ENCODE measurements around the gene TBX4.

Gene TBX4

GRCh38 chr17:61476476-61477203 lies 24.4 kb downstream of the TBX4 start:
- Histone ChIP-seq H3K36me3 (ENCODE audit: control insufficient read depth in 1 of 2, insufficient read depth in 2 of 2, low read depth in 1 of 2, low read length in 2 of 2) (no peaks in the 10 kb centered on the region), H3K9ac (ENCODE audit: low read length) (no peak overlapping the region), H3K27me3 (ENCODE audit: control insufficient read depth in 1 of 2, insufficient read depth in 1 of 2, low read length in 2 of 2) (peaks cover 7 to 47% of the 10 kb centered on the region in 2 experiments), H3K18ac (ENCODE audit: low read depth in 1 of 2, low read length in 2 of 2) (no peak overlapping the region), H4K91ac (ENCODE audit: low read length) (no peak overlapping the region), H3K4me3 (ENCODE audit: insufficient read depth in 1 of 2, low read depth in 1 of 2, low read length in 2 of 2) (no peak overlapping the region), H3K4me2 (ENCODE audit: low read length, poor library complexity, severe bottlenecking) (no peak overlapping the region), H2BK15ac (ENCODE audit: low read depth, poor library complexity, severe bottlenecking) (no peak overlapping the region), H3K4ac (ENCODE audit: low read depth in 1 of 2, low read length in 2 of 2) (no peak overlapping the region), H2BK12ac (ENCODE audit: low read length in 2 of 2) (no peak overlapping the region), H2AK5ac (ENCODE audit: low read length, severe bottlenecking) (no peak overlapping the region), H2BK5ac (ENCODE audit: low read depth, low read length, poor library complexity, severe bottlenecking) (no peak overlapping the region), H3K4me1 (ENCODE audit: control insufficient read depth, insufficient read depth, low read depth, low read length) (peaks cover 2% of the 10 kb centered on the region), H3K79me1 (replicated peaks; ENCODE audit: low read length, poor library complexity, severe bottlenecking) (no peaks in the 10 kb centered on the region), H3K9me3 (ENCODE audit: control insufficient read depth, low read length) (no peaks in the 10 kb centered on the region), H3K27ac (ENCODE audit: low read length, poor library complexity, severe bottlenecking) (no peak overlapping the region), H2BK120ac (ENCODE audit: low read depth, low read length) (no peak overlapping the region), H3K14ac (ENCODE audit: low read length in 2 of 2) (no peak overlapping the region), H3K23ac (ENCODE audit: low read length in 2 of 2) (no peak overlapping the region), H2AFZ (ENCODE audit: low read depth, low read length) (no peak overlapping the region), H4K8ac (ENCODE audit: low read length) (no peak overlapping the region)
- 66% methylated on average over 17 of the region's 17 CpGs for WGBS
- DNase-seq = no peak

- no peak overlapping the region for H2BK5ac ChIP-seq (ENCODE audit: low read depth, low read length, poor library complexity, severe bottlenecking)
- no peak overlapping the region for H2BK15ac ChIP-seq (ENCODE audit: low read depth, poor library complexity, severe bottlenecking)
- no peak overlapping the region for H4K8ac ChIP-seq (ENCODE audit: low read length)
- H3K27ac ChIP-seq (ENCODE audit: low read length, poor library complexity, severe bottlenecking) = no peak overlapping the region
- no peak overlapping the region for H2AFZ ChIP-seq (ENCODE audit: low read depth, low read length)
- 34% methylated on average over 21 of the region's 23 CpGs for WGBS
- DNase-seq = no peak
- H3K79me1 ChIP-seq (replicated peaks; ENCODE audit: low read length, poor library complexity, severe bottlenecking) = no peaks in the 10 kb centered on the region
- no peak overlapping the region for H3K18ac ChIP-seq (ENCODE audit: low read depth in 1 of 2, low read length in 2 of 2)
- H3K9me3 ChIP-seq (ENCODE audit: control insufficient read depth, low read length) = no peaks in the 10 kb centered on the region
- H2AK5ac ChIP-seq (ENCODE audit: low read length, severe bottlenecking) = no peak overlapping the region
- peaks cover 7 to 47% of the 10 kb centered on the region in 2 experiments for H3K27me3 ChIP-seq (ENCODE audit: control insufficient read depth in 1 of 2, insufficient read depth in 1 of 2, low read length in 2 of 2)
- no peak overlapping the region for H3K4me3 ChIP-seq (ENCODE audit: insufficient read depth in 1 of 2, low read depth in 1 of 2, low read length in 2 of 2)
- no peak overlapping the region for H3K4me2 ChIP-seq (ENCODE audit: low read length, poor library complexity, severe bottlenecking)
- H3K14ac ChIP-seq (ENCODE audit: low read length in 2 of 2) = no peak overlapping the region
- peaks cover 2% of the 10 kb centered on the region for H3K4me1 ChIP-seq (ENCODE audit: control insufficient read depth, insufficient read depth, low read depth, low read length)
- no peak overlapping the region for H2BK120ac ChIP-seq (ENCODE audit: low read depth, low read length)
- H4K91ac ChIP-seq (ENCODE audit: low read length) = no peak overlapping the region
- no peak overlapping the region for H3K9ac ChIP-seq (ENCODE audit: low read length)
- no peaks in the 10 kb centered on the region for H3K36me3 ChIP-seq (ENCODE audit: control insufficient read depth in 1 of 2, insufficient read depth in 2 of 2, low read depth in 1 of 2, low read length in 2 of 2)
- H3K23ac ChIP-seq (ENCODE audit: low read length in 2 of 2) = no peak overlapping the region
- H2BK12ac ChIP-seq (ENCODE audit: low read length in 2 of 2) = no peak overlapping the region
- no peak overlapping the region for H3K4ac ChIP-seq (ENCODE audit: low read depth in 1 of 2, low read length in 2 of 2)
Observed at GRCh38 chr17:61477204-61477834, 25.1 kb downstream of the TBX4 start.

GRCh38 chr17:61478026-61478789 lies 26.0 kb downstream of the TBX4 start:
- Histone ChIP-seq H3K79me1 (replicated peaks; ENCODE audit: low read length, poor library complexity, severe bottlenecking) (no peaks in the 10 kb centered on the region), H2BK5ac (ENCODE audit: low read depth, low read length, poor library complexity, severe bottlenecking) (no peak overlapping the region), H3K4me1 (ENCODE audit: control insufficient read depth, insufficient read depth, low read depth, low read length) (peaks cover 2% of the 10 kb centered on the region), H3K9me3 (ENCODE audit: control insufficient read depth, low read length) (no peaks in the 10 kb centered on the region), H3K4ac (ENCODE audit: low read depth in 1 of 2, low read length in 2 of 2) (no peak overlapping the region), H3K23ac (ENCODE audit: low read length in 2 of 2) (no peak overlapping the region), H3K27ac (ENCODE audit: low read length, poor library complexity, severe bottlenecking) (no peak overlapping the region), H3K18ac (ENCODE audit: low read depth in 1 of 2, low read length in 2 of 2) (no peak overlapping the region), H3K36me3 (ENCODE audit: control insufficient read depth in 1 of 2, insufficient read depth in 2 of 2, low read depth in 1 of 2, low read length in 2 of 2) (no peaks in the 10 kb centered on the region), H3K4me3 (ENCODE audit: insufficient read depth in 1 of 2, low read depth in 1 of 2, low read length in 2 of 2) (no peak overlapping the region), H2AFZ (ENCODE audit: low read depth, low read length) (no peak overlapping the region), H2BK120ac (ENCODE audit: low read depth, low read length) (no peak overlapping the region), H3K27me3 (ENCODE audit: control insufficient read depth in 1 of 2, insufficient read depth in 1 of 2, low read length in 2 of 2) (peaks cover 7 to 46% of the 10 kb centered on the region in 2 experiments), H2AK5ac (ENCODE audit: low read length, severe bottlenecking) (no peak overlapping the region), H2BK15ac (ENCODE audit: low read depth, poor library complexity, severe bottlenecking) (no peak overlapping the region), H3K4me2 (ENCODE audit: low read length, poor library complexity, severe bottlenecking) (no peak overlapping the region), H3K14ac (ENCODE audit: low read length in 2 of 2) (no peak overlapping the region), H4K91ac (ENCODE audit: low read length) (no peak overlapping the region), H3K9ac (ENCODE audit: low read length) (no peak overlapping the region), H2BK12ac (ENCODE audit: low read length in 2 of 2) (no peak overlapping the region), H4K8ac (ENCODE audit: low read length) (no peak overlapping the region)
- DNase-seq = no peak
- WGBS = 64% methylated on average over 9 of the region's 9 CpGs
